Heart left ventricle (tissue), 16 donors: ENCODE results near the gene PTPN5. TPM values are rescaled to one million over a fixed set of nuclear protein-coding genes. Genes with fewer than 3 reads are reported as not detected.

ENCODE experiments used
- ATAC-seq, 4 donors: fragments of 200-7000 bp; cut with Tn5 transposase; one replicate each; pipeline ENCODE4 v1.9.1; 2020 to 2022; ENCODE audit warnings: moderate library complexity in 4 of 4, mild to moderate bottlenecking in 3 of 4, moderate number of reproducible peaks in 1 of 4
- DNase-seq, 5 donors: peaks; one replicate each; pipeline ENCODE4 v3.0.0-alpha.2; 2020
- H3K27ac ChIP-seq, 12 donors: fragments of 200-600 bp; sonication (generic) in 4 of 12; one replicate each; pipeline versions ENCODE4 v1.5.0 to v1.8.0; 2016 to 2022; ENCODE audit warnings: mild to moderate bottlenecking in 2 of 12
- H3K27me3 ChIP-seq, 9 donors: fragments of 200-600 bp; sonication (generic) in 2 of 9; one replicate each; pipeline versions ENCODE4 v1.5.1 to v1.8.0; 2016 to 2022; ENCODE audit warnings: mild to moderate bottlenecking in 3 of 9
- H3K36me3 ChIP-seq, 9 donors: fragments of 200-600 bp; sonication (generic) in 2 of 9; one replicate each; pipeline versions ENCODE4 v1.5.0 to v1.8.0; 2018 to 2022; ENCODE audit warnings: mild to moderate bottlenecking in 2 of 9
- H3K4me1 ChIP-seq, 12 donors: fragments of 200-600 bp; sonication (generic) in 4 of 12; one replicate each; pipeline versions ENCODE4 v1.5.0 to v1.8.0; 2016 to 2022; ENCODE audit warnings: mild to moderate bottlenecking in 3 of 12
- H3K4me3 ChIP-seq, 12 donors: fragments of 200-600 bp; sonication (generic) in 4 of 12; one replicate each; pipeline versions ENCODE4 v1.5.0 to v1.8.0; 2017 to 2022; ENCODE audit warnings: mild to moderate bottlenecking in 9 of 12, moderate library complexity in 4 of 12
- H3K9me3 ChIP-seq, 12 donors: fragments of 200-600 bp; sonication (generic) in 4 of 12; one replicate each; pipeline versions ENCODE4 v1.5.0 to v1.8.0; 2016 to 2022; ENCODE audit warnings: mild to moderate bottlenecking in 1 of 12
- POLR2A ChIP-seq, 2 donors: fragments of 450-650 bp; IDR thresholded peaks; one replicate each; pipeline ENCODE4 v1.6.1; 2017; ENCODE audit warnings: antibody characterized with exemption in 2 of 2, mild to moderate bottlenecking in 2 of 2, moderate library complexity in 2 of 2
- WGBS, 4 donors: extraction: QIAGEN DNeasy Blood & Tissue Kit in 2 of 4; methylation state at CpG; one replicate each; pipeline versions ENCODE4 v1.1.5 to v1.1.7; 2013 to 2018; 5-methylcytosine and 5-hydroxymethylcytosine counted together
- intact Hi-C, 10 donors: fragments of 100-400 bp; cut with DNase I; formaldehyde crosslinking; loops; one replicate each; pipeline versions ENCODE4 v1.11.1 to v1.14.2; 2022
- polyA plus RNA-seq, 2 donors: library from polyadenylated mRNA; stranded (reverse); fragments of 200-250 nt; gene quantifications; one replicate each; pipeline ENCODE4 v1.2.3, GENCODE V29; 2013
- total RNA-seq, 9 donors: library from RNA; depleted of rRNA in 2 of 9; stranded (reverse); fragments of >200 nt in 2 of 9; fragmentation: NEBNext Ultra II Directional in 3 of 9; extraction: Animal tissue kit (Norgen Biotek cat#: 25700) in 3 of 9; gene quantifications; one replicate each; pipeline versions ENCODE4 v1.1.0 to v1.2.4, GENCODE V29; 2016 to 2023
- TF ChIP-seq, protein P1 (sequence below), 12 donors: fragments of 200-600 bp; sonication (generic) in 4 of 12; IDR thresholded peaks; one replicate each; pipeline versions ENCODE4 v1.5.0 to v1.8.0; 2018 to 2022; ENCODE audit warnings: antibody characterized with exemption in 12 of 12, mild to moderate bottlenecking in 5 of 12
- donor health status: ischemic (EF 13 %, LVEDD 7.1; RV severe dilation, severe dysfunction).
- donor health status: healthy with polysubstance abuse.
- donor health status: DM: no; HTN: yes; CAD: no.
- donor health status: DM: no; HTN: no; CAD: no.
- donor health status: ischemic (EF 25% LVEDD 6.9; RV normal size, moderate dysfunction).
- donor health status: ischemic (EF 25% LVEDD 5.7; RV mildly dilated, moderate dysfunction).
- donor health status: healthy.
- donor health status: DM: yes; HTN: yes; CAD: no.
- donor health status: ischemic (EF 35%, LVEDD 5.7; RV mildly dilated, moderate dysfunction).
- donor health status: nonischemic (EF 11% LVEDD 7.7; RV severe dilation, severe dysfunction).
- donor health status: DM: yes; HTN: yes; CAD: no.
- donor health status: PGD.
- donor health status: ischemic (EF 29% LVEDD 5.4; RV normal size, mild dysfunction).
- donor health status: nonischemic (EF 23%, LVEDD 6.1; RV moderate dilation, normal function).

Gene PTPN5
- total and polyA plus RNA-seq, 11 donors, result 2.3 to 18.5 (median 5.4) TPM

- Histone ChIP-seq H3K27me3 (no peaks in the 10 kb centered on the region), H3K9me3 (no peaks in the 10 kb centered on the region), H3K4me3 (no peak overlapping the region), H3K4me1 (peaks cover 7 to 42% (median 21%) of the 10 kb centered on the region in 12 donors), H3K36me3 (peaks cover 0 to 2% (median 0%) of the 10 kb centered on the region in 9 donors), H3K27ac (no peak overlapping the region)
- DNase-seq (no peak), ATAC-seq (no peak)
- WGBS, 4 donors, result 91 to 97% (median 92%) methylated on average over 12 of the region's 12 CpGs
- TF ChIP-seq, protein P1, sequence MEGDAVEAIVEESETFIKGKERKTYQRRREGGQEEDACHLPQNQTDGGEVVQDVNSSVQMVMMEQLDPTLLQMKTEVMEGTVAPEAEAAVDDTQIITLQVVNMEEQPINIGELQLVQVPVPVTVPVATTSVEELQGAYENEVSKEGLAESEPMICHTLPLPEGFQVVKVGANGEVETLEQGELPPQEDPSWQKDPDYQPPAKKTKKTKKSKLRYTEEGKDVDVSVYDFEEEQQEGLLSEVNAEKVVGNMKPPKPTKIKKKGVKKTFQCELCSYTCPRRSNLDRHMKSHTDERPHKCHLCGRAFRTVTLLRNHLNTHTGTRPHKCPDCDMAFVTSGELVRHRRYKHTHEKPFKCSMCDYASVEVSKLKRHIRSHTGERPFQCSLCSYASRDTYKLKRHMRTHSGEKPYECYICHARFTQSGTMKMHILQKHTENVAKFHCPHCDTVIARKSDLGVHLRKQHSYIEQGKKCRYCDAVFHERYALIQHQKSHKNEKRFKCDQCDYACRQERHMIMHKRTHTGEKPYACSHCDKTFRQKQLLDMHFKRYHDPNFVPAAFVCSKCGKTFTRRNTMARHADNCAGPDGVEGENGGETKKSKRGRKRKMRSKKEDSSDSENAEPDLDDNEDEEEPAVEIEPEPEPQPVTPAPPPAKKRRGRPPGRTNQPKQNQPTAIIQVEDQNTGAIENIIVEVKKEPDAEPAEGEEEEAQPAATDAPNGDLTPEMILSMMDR (IDR thresholded peaks at IDR 0.05), result no peak
- TF ChIP-seq POLR2A (IDR thresholded peaks at IDR 0.05), result no peak
- intact Hi-C loops, result loop anchor here in 3 of 10 donors (5.0 kb wide), 1 partner anchor 76 kb away; the partner anchor contains the start of gene SPTY2D1 (in 3 of the 3)
Measured at GRCh38 chr11:18707811-18708340, 83.7 kb downstream of the PTPN5 start.

DNA sequence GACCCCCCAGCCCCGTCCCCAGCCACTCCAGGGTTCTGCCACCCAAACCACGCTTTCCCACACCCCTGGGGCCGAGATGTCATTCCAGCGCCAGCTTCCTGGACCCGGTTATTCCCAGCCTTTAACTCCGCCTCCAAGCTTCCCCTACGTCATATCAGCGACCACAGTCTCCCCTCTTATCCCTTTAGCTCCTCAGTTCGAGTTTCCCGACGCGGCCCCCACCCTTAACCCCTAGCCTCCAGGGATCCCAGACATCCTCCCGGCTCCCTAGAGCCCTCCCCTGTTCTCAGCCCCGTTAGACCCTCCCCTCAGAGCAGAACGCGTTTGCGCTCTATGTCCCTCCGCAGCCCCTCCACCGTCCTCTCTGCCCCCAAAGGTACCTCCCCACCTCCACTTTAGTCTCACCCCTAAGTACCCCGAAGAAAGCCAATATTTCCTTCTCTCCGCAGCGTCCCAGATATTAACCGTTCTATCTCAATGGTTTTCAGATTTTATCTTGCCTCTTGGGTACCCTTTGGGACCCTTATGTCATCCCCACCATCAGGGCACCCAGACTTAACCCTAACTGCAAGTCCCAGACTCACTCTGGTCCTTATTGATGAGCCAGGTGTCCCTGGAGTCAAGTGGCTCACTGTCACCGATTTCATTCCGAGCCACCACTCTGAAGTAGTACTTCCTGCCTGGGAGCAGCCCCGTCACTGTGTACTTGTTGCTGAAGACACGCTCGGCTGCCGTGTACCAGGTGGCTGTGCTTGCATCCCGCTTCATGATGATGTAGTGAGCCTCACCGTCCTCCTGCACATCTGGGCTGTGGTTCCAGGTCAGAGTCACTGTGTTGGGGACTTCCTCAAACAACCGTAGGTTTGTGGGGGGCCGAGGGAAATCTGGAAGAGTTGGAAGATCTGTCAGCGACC, 85.0 kb downstream of the PTPN5 start:
- no peaks in the 10 kb centered on the region for H3K9me3 ChIP-seq
- peak overlapping the region; percentile 12 to 70 (median 59) for H3K4me3 ChIP-seq
- TF ChIP-seq, protein P1 (IDR thresholded peaks at IDR 0.05), result no peak
- no peak for TF ChIP-seq POLR2A (IDR thresholded peaks at IDR 0.05)
- peaks cover 7 to 49% (median 21%) of the 10 kb centered on the region in 12 donors for H3K4me1 ChIP-seq
- ATAC-seq (peak in 3 of 4 donors; percentile 49 to 82 (median 74)), DNase-seq (peak in 4 of 5 donors; percentile 72 to 79 (median 76))
- H3K27ac ChIP-seq, result peak overlapping the region in 10 of 12 donors; percentile 49 to 81 (median 64)
- 10 to 17% (median 14%) methylated on average over 32 to 34 of the region's 34 CpGs for WGBS, 4 donors
- peaks cover 0 to 14% (median 0%) of the 10 kb centered on the region in 9 donors for H3K36me3 ChIP-seq
- H3K27me3 ChIP-seq, result no peaks in the 10 kb centered on the region
- intact Hi-C loops, result loop anchor here in 3 of 10 donors (5.0 kb wide), 1 partner anchor 74 kb away; the partner anchor contains the start of gene SPTY2D1 (in 3 of the 3)

- peaks cover 0 to 19% (median 4%) of the 10 kb centered on the region in 9 donors for H3K36me3 ChIP-seq
- DNase-seq, result peak in 2 of 5 donors; percentile 46 to 53
- 0 to 7% (median 3%) methylated on average over 7 to 46 of the region's 46 CpGs for WGBS, 4 donors
- no peaks in the 10 kb centered on the region for H3K27me3 ChIP-seq
- intact Hi-C loops, result loop anchor here in 3 of 10 donors (5.0 kb wide), 1 partner anchor 73 kb away; the partner anchor contains the start of gene SPTY2D1 (in 3 of the 3)
- ATAC-seq, result peak in 3 of 4 donors; percentile 52 to 66 (median 54)
- TF ChIP-seq POLR2A (IDR thresholded peaks at IDR 0.05), result no peak
- TF ChIP-seq, protein P1 (IDR thresholded peaks at IDR 0.05), result no peak
- no peaks in the 10 kb centered on the region for H3K9me3 ChIP-seq
- H3K4me1 ChIP-seq, result peaks cover 7 to 49% (median 23%) of the 10 kb centered on the region in 12 donors
- peak overlapping the region in 10 of 12 donors; percentile 49 to 81 (median 64) for H3K27ac ChIP-seq
- peak overlapping the region; percentile 12 to 70 (median 59) for H3K4me3 ChIP-seq
Measured at GRCh38 chr11:18705651-18706281, 85.8 kb downstream of the PTPN5 start.
